ENCODE results near the gene ZNF804A.
"Not testable (repeated sequence)": the region's sequence is repeated elsewhere in the genome, so short reads cannot be mapped to it uniquely, and the experiment has no call there.

Gene ZNF804A

GRCh38 chr2:184729581-184729980, 131.3 kb downstream of the ZNF804A start:
- no peak for DNase-seq

GRCh38 chr2:184730288-184730687, 132.0 kb downstream of the ZNF804A start:
- DNase-seq: no peak

GRCh38 chr2:184734338-184734737, 136.0 kb downstream of the ZNF804A start:
- no peak for DNase-seq

GRCh38 chr2:184735611-184736010, 137.3 kb downstream of the ZNF804A start:
- DNase-seq: no peak

GRCh38 chr2:184743096-184743495, 144.8 kb downstream of the ZNF804A start:
- DNase-seq: no peak

GRCh38 chr2:184756161-184756560, 157.8 kb downstream of the ZNF804A start:
- no peak for DNase-seq

- no peak for DNase-seq
Measured at GRCh38 chr2:184756885-184757284, 158.6 kb downstream of the ZNF804A start.

GRCh38 chr2:184759557-184760255, 161.4 kb downstream of the ZNF804A start:
- not testable (repeated sequence) for DNase-seq

- no peak for DNase-seq
Measured at GRCh38 chr2:184760931-184761330, 162.6 kb downstream of the ZNF804A start.

- no peak for DNase-seq
Measured at GRCh38 chr2:184765112-184765895, 167.0 kb downstream of the ZNF804A start.

- no peak for DNase-seq
Measured at GRCh38 chr2:184767059-184767458, 168.7 kb downstream of the ZNF804A start.

- DNase-seq: no peak
Measured at GRCh38 chr2:184769023-184769422, 170.7 kb downstream of the ZNF804A start.

- DNase-seq: no peak
Measured at GRCh38 chr2:184769686-184770085, 171.4 kb downstream of the ZNF804A start.

GRCh38 chr2:184779777-184780176, 181.4 kb downstream of the ZNF804A start:
- no peak for DNase-seq

GRCh38 chr2:184780384-184780783, 182.1 kb downstream of the ZNF804A start:
- no peak for DNase-seq

- no peak for DNase-seq
Measured at GRCh38 chr2:184780944-184781343, 182.6 kb downstream of the ZNF804A start.

- DNase-seq: no peak
Measured at GRCh38 chr2:184783576-184783975, 185.2 kb downstream of the ZNF804A start.

- no peak for DNase-seq
Measured at GRCh38 chr2:184793176-184793575, 194.8 kb downstream of the ZNF804A start.

- DNase-seq: no peak
Measured at GRCh38 chr2:184799379-184799778, 201.1 kb downstream of the ZNF804A start.

- DNase-seq: no peak
Measured at GRCh38 chr2:184814421-184814820, 216.1 kb downstream of the ZNF804A start.

GRCh38 chr2:184815824-184816223, 217.5 kb downstream of the ZNF804A start:
- no peak for DNase-seq

- DNase-seq: no peak
Measured at GRCh38 chr2:184824597-184824996, 226.3 kb downstream of the ZNF804A start.

GRCh38 chr2:184830531-184830930, 232.2 kb downstream of the ZNF804A start:
- DNase-seq: no peak

- no peak for DNase-seq
Measured at GRCh38 chr2:184834699-184835397, 236.5 kb downstream of the ZNF804A start.

All from CD4-positive, alpha-beta T cell treated with Interleukin-10 for 1 hour (primary cell).